HG03039 (cell line): Measurements from ENCODE around the gene PRKCE.

ENCODE experiments used
- ATAC-seq: cut with Tn5 transposase; IDR thresholded peaks from one replicate; pipeline ENCODE4 v1.9.1; 2021; ENCODE audit warnings: mild to moderate bottlenecking, moderate library complexity; ENCODE audit not compliant: unreplicated experiment

PRKCE gene

GRCh38 chr2:46062637-46063412, 411.4 kb downstream of the PRKCE start:
- no peak for ATAC-seq

GRCh38 chr2:46064396-46064795, 412.9 kb downstream of the PRKCE start:
- no peak for ATAC-seq

- ATAC-seq = no peak
Observed at GRCh38 chr2:46065152-46065551, 413.7 kb downstream of the PRKCE start.

GRCh38 chr2:46066116-46066515, 414.6 kb downstream of the PRKCE start:
- no peak for ATAC-seq

- no peak for ATAC-seq
Observed at GRCh38 chr2:46066601-46067000, 415.1 kb downstream of the PRKCE start.

- no peak for ATAC-seq
Observed at GRCh38 chr2:46067062-46067461, 415.6 kb downstream of the PRKCE start.

- ATAC-seq = no peak
Observed at GRCh38 chr2:46067501-46068305, 416.2 kb downstream of the PRKCE start.

- ATAC-seq = no peak
Observed at GRCh38 chr2:46068636-46069035, 417.2 kb downstream of the PRKCE start.

GRCh38 chr2:46071074-46071473, 419.6 kb downstream of the PRKCE start:
- no peak for ATAC-seq

GRCh38 chr2:46072101-46072820, 420.8 kb downstream of the PRKCE start:
- ATAC-seq = no peak

- no peak for ATAC-seq
Observed at GRCh38 chr2:46073540-46074046, 422.1 kb downstream of the PRKCE start.

GRCh38 chr2:46074501-46074900, 423.0 kb downstream of the PRKCE start:
- ATAC-seq = no peak

- no peak for ATAC-seq
Observed at GRCh38 chr2:46075848-46076247, 424.4 kb downstream of the PRKCE start.

- no peak for ATAC-seq
Observed at GRCh38 chr2:46076251-46076650, 424.8 kb downstream of the PRKCE start.

- no peak for ATAC-seq
Observed at GRCh38 chr2:46076875-46077274, 425.4 kb downstream of the PRKCE start.

- ATAC-seq = no peak
Observed at GRCh38 chr2:46077522-46078107, 426.1 kb downstream of the PRKCE start.

- ATAC-seq = no peak
Observed at GRCh38 chr2:46079985-46080560, 428.6 kb downstream of the PRKCE start.

GRCh38 chr2:46082531-46083485, 431.3 kb downstream of the PRKCE start:
- ATAC-seq = no peak

GRCh38 chr2:46086578-46087070, 435.1 kb downstream of the PRKCE start:
- no peak for ATAC-seq
